Measurements from ENCODE around the gene SLC24A4. TPM values are rescaled to one million over a fixed set of nuclear protein-coding genes. Genes with fewer than 3 reads are reported as not detected.

SLC24A4 gene
- total and polyA plus RNA-seq, 2 donors (not counting 3 experiments of a cell fraction or from before 2014, with no cell fraction given) = 0.07 to 0.08 TPM

DNA sequence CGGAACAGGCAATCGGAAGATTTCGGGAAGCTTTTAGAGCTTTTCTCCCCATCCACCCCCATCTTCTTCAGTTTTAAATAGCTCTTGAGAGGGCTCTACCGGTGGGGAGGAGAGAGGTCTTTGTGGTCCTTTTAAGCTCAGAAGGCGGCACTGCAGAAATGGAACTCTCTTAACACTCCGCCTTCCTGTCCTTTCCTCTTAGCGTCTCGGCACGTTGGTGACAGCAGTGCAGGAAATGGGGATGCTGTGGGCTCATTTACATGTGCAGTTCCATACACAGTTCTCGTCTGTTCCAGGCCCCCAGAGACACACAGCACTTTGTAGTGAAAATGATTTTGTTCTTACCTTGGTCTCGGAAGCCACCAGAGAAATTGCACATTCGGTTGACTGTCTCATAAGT, 140.2 kb downstream of the SLC24A4 start:
- ChIA-PET CTCF (no interaction called here), POLR2A (no interaction called here)
- DNase-seq (ENCODE audit: low read depth, low spot score) (no peak), FAIRE-seq (no peak)
- H3K9me3 ChIP-seq (replicated peaks; ENCODE audit: control insufficient read depth, insufficient read depth, low read length) = no peaks in the 10 kb centered on the region
- H4K20me1 ChIP-seq (replicated peaks; ENCODE audit: control insufficient read depth, extremely low read depth, insufficient read depth, low read length) = no peaks in the 10 kb centered on the region
- H2AFZ ChIP-seq (ENCODE audit: low read depth, low read length) = no peak overlapping the region
- TF ChIP-seq, protein P1, sequence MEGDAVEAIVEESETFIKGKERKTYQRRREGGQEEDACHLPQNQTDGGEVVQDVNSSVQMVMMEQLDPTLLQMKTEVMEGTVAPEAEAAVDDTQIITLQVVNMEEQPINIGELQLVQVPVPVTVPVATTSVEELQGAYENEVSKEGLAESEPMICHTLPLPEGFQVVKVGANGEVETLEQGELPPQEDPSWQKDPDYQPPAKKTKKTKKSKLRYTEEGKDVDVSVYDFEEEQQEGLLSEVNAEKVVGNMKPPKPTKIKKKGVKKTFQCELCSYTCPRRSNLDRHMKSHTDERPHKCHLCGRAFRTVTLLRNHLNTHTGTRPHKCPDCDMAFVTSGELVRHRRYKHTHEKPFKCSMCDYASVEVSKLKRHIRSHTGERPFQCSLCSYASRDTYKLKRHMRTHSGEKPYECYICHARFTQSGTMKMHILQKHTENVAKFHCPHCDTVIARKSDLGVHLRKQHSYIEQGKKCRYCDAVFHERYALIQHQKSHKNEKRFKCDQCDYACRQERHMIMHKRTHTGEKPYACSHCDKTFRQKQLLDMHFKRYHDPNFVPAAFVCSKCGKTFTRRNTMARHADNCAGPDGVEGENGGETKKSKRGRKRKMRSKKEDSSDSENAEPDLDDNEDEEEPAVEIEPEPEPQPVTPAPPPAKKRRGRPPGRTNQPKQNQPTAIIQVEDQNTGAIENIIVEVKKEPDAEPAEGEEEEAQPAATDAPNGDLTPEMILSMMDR (IDR thresholded peaks at IDR 0.05; ENCODE audit: extremely low read depth in 1 of 2, insufficient read depth in 1 of 2, low read depth in 1 of 2, low read length in 2 of 2) = no peak
- TF ChIP-seq MYC (IDR thresholded peaks at IDR 0.05; ENCODE audit: low read depth, low read length) = no peak
- TF ChIP-seq FOS (IDR thresholded peaks at IDR 0.05; ENCODE audit: borderline replicate concordance, insufficient read depth, low read length) = no peak
- TF ChIP-seq EZH2 (IDR thresholded peaks at IDR 0.05; ENCODE audit: borderline replicate concordance, low read depth, low read length, severe bottlenecking) = no peak
- TF ChIP-seq POLR2A (IDR thresholded peaks at IDR 0.05; ENCODE audit: low read depth, low read length) = no peak
- no peak for TF ChIP-seq POLR2AphosphoS5 (IDR thresholded peaks at IDR 0.05; ENCODE audit: insufficient read depth, low read depth, low read length)
- H3K27me3 ChIP-seq (ENCODE audit: control insufficient read depth in 2 of 2, insufficient read depth in 2 of 2, low read length in 2 of 2) = peaks cover 0 to 2% of the 10 kb centered on the region in 2 experiments
- H3K4me2 ChIP-seq (ENCODE audit: insufficient read depth, low read length) = no peak overlapping the region
- H3K4me3 ChIP-seq (replicated peaks in 1 of 3; ENCODE audit: insufficient read depth in 1 of 3, low read depth in 1 of 3, low read length in 3 of 3) = no peak overlapping the region
- intact Hi-C loops (cut with micrococcal nuclease) = no loop called here
- no TSS peak for BruUV-seq (replicated peaks)
- no peaks in the 10 kb centered on the region for H3K36me3 ChIP-seq (ENCODE audit: control insufficient read depth in 2 of 2, extremely low read depth in 1 of 2, insufficient read depth in 2 of 2, low read length in 2 of 2)
- H3K79me2 ChIP-seq (ENCODE audit: control insufficient read depth, insufficient read depth, low read length) = no peaks in the 10 kb centered on the region
- no peak overlapping the region for H3K9ac ChIP-seq (replicated peaks; ENCODE audit: extremely low read depth, insufficient read depth, low read length)
- H3K9me1 ChIP-seq (replicated peaks; ENCODE audit: control insufficient read depth, extremely low read depth, insufficient read depth, low read length) = no peaks in the 10 kb centered on the region
- H3K4me1 ChIP-seq (ENCODE audit: control insufficient read depth, extremely low read depth, insufficient read depth, low read length) = peaks cover 30% of the 10 kb centered on the region
- dilution Hi-C loops (cut with MboI; ENCODE audit: extremely low pct_ligation_motif_present, low sequenced_read_pairs) = no loop called here
- no peak overlapping the region for H3K27ac ChIP-seq (ENCODE audit: insufficient read depth, low read depth, low read length)

DNA sequence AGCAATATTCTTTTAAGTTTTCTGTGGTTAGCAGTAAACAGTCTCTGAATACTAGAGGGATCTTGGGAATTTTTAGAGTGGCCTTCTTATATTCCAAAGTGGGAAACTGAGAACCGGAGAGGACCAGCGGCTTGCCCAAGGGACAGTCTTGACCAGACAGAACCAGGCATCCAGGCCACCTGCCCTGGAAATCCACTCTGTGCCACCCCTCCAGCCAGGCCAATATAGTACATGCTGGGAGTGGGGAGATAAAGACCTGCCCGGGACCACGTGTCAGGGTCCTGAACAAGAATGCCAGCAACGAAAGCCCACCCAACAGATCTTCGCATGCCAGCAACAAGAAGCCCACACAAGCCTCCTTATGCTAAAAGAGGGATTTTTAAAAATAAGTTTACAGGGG, 141.2 kb downstream of the SLC24A4 start:
- POLR2A ChIA-PET = no interaction called here
- dilution Hi-C loops (cut with MboI; ENCODE audit: extremely low pct_ligation_motif_present, low sequenced_read_pairs) = no loop called here
- Histone ChIP-seq H3K9me1 (replicated peaks; ENCODE audit: control insufficient read depth, extremely low read depth, insufficient read depth, low read length) (no peaks in the 10 kb centered on the region), H3K79me2 (ENCODE audit: control insufficient read depth, insufficient read depth, low read length) (no peaks in the 10 kb centered on the region), H3K27me3 (ENCODE audit: control insufficient read depth in 2 of 2, insufficient read depth in 2 of 2, low read length in 2 of 2) (peaks cover 0 to 2% of the 10 kb centered on the region in 2 experiments), H2AFZ (ENCODE audit: low read depth, low read length) (no peak overlapping the region), H3K27ac (ENCODE audit: insufficient read depth, low read depth, low read length) (no peak overlapping the region), H4K20me1 (replicated peaks; ENCODE audit: control insufficient read depth, extremely low read depth, insufficient read depth, low read length) (no peaks in the 10 kb centered on the region), H3K4me3 (replicated peaks in 1 of 3; ENCODE audit: insufficient read depth in 1 of 3, low read depth in 1 of 3, low read length in 3 of 3) (no peak overlapping the region), H3K4me2 (ENCODE audit: insufficient read depth, low read length) (no peak overlapping the region), H3K4me1 (ENCODE audit: control insufficient read depth, extremely low read depth, insufficient read depth, low read length) (peaks cover 27% of the 10 kb centered on the region), H3K9me3 (replicated peaks; ENCODE audit: control insufficient read depth, insufficient read depth, low read length) (no peaks in the 10 kb centered on the region), H3K9ac (replicated peaks; ENCODE audit: extremely low read depth, insufficient read depth, low read length) (no peak overlapping the region), H3K36me3 (ENCODE audit: control insufficient read depth in 2 of 2, extremely low read depth in 1 of 2, insufficient read depth in 2 of 2, low read length in 2 of 2) (no peaks in the 10 kb centered on the region)
- intact Hi-C loops (cut with micrococcal nuclease) = no loop called here
- no peak for DNase-seq (ENCODE audit: low read depth, low spot score)
- FAIRE-seq = no peak
- TF ChIP-seq EZH2 (IDR thresholded peaks at IDR 0.05; ENCODE audit: borderline replicate concordance, low read depth, low read length, severe bottlenecking) (no peak), MYC (IDR thresholded peaks at IDR 0.05; ENCODE audit: low read depth, low read length) (no peak), JUN (IDR thresholded peaks at IDR 0.05; ENCODE audit: borderline replicate concordance, insufficient read depth, insufficient read length, low read depth) (no peak), FOS (IDR thresholded peaks at IDR 0.05; ENCODE audit: borderline replicate concordance, insufficient read depth, low read length) (no peak), POLR2AphosphoS5 (IDR thresholded peaks at IDR 0.05; ENCODE audit: insufficient read depth, low read depth, low read length) (no peak), GATA2 (IDR thresholded peaks at IDR 0.05; ENCODE audit: insufficient read depth, insufficient read length, low read depth, low read length) (no peak)
- TF ChIP-seq, protein P1 (IDR thresholded peaks at IDR 0.05; ENCODE audit: extremely low read depth in 1 of 2, insufficient read depth in 1 of 2, low read depth in 1 of 2, low read length in 2 of 2) = no peak
- TF ChIP-seq, protein P2, sequence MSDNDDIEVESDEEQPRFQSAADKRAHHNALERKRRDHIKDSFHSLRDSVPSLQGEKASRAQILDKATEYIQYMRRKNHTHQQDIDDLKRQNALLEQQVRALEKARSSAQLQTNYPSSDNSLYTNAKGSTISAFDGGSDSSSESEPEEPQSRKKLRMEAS (IDR thresholded peaks at IDR 0.05; ENCODE audit: insufficient read depth, insufficient read length) = no peak
- no TSS peak for BruUV-seq (replicated peaks)
- CTCF ChIA-PET = no interaction called here

Measured in endothelial cell of umbilical vein (primary cell).